BE2C (cell line): ENCODE results near the gene CPLX1.

Source experiments
- DNase-seq: peaks from one replicate; pipeline ENCODE4 v3.0.0-alpha.2; 2020
- H3K27me3 ChIP-seq: fragments of 250-450 bp; sonication (Bioruptor Pico); 2 replicates; pipeline ENCODE4 v1.5.1; 2020; ENCODE audit warnings: mild to moderate bottlenecking
- H3K36me3 ChIP-seq: fragments of 250-450 bp; sonication (Bioruptor Pico); 2 replicates; pipeline ENCODE4 v1.5.1; 2020; ENCODE audit warnings: mild to moderate bottlenecking
- H3K4me1 ChIP-seq: fragments of 250-450 bp; sonication (Bioruptor Pico); 2 replicates; pipeline ENCODE4 v1.5.1; 2020
- H3K4me3 ChIP-seq: 2 replicates; pipeline ENCODE4 v1.5.1; 2011; ENCODE audit warnings: low read depth, low read length
- H3K9me3 ChIP-seq: fragments of 250-450 bp; sonication (Bioruptor Pico); 2 replicates; pipeline ENCODE4 v1.5.1; 2020
- CTCF ChIP-seq: IDR thresholded peaks from 2 replicates; pipeline ENCODE4 v1.5.1; 2012; ENCODE audit warnings: mild to moderate bottlenecking, low read depth, low read length

CPLX1 gene

GRCh38 chr4:848307-848691 lies 22.4 kb upstream of the CPLX1 start:
- Histone ChIP-seq H3K4me3 (no peak overlapping the region), H3K36me3 (peaks cover 34% of the 10 kb centered on the region), H3K4me1 (no peaks in the 10 kb centered on the region), H3K9me3 (no peaks in the 10 kb centered on the region), H3K27me3 (no peaks in the 10 kb centered on the region)
- no peak for DNase-seq
- TF ChIP-seq CTCF: no peak

- Histone ChIP-seq H3K9me3 (no peaks in the 10 kb centered on the region), H3K4me1 (no peaks in the 10 kb centered on the region), H3K4me3 (no peak overlapping the region), H3K36me3 (peaks cover 27% of the 10 kb centered on the region), H3K27me3 (no peaks in the 10 kb centered on the region)
- TF ChIP-seq CTCF: no peak
- DNase-seq: no peak
Observed at GRCh38 chr4:845836-846251, 19.9 kb upstream of the CPLX1 start.

GRCh38 chr4:845233-845835 lies 19.4 kb upstream of the CPLX1 start:
- no peaks in the 10 kb centered on the region for H3K4me1 ChIP-seq
- H3K4me3 ChIP-seq: no peak overlapping the region
- no peaks in the 10 kb centered on the region for H3K9me3 ChIP-seq
- no peak for TF ChIP-seq CTCF
- DNase-seq: no peak
- H3K36me3 ChIP-seq: peaks cover 25% of the 10 kb centered on the region
- H3K27me3 ChIP-seq: no peaks in the 10 kb centered on the region

GRCh38 chr4:844752-845232 lies 18.9 kb upstream of the CPLX1 start:
- no peak for TF ChIP-seq CTCF
- Histone ChIP-seq H3K9me3 (no peaks in the 10 kb centered on the region), H3K4me1 (no peaks in the 10 kb centered on the region), H3K4me3 (no peak overlapping the region), H3K27me3 (no peaks in the 10 kb centered on the region), H3K36me3 (peaks cover 20% of the 10 kb centered on the region)
- DNase-seq: no peak

GRCh38 chr4:839675-840443 lies 13.9 kb upstream of the CPLX1 start:
- no peaks in the 10 kb centered on the region for H3K27me3 ChIP-seq
- H3K4me3 ChIP-seq: no peak overlapping the region
- no peak for TF ChIP-seq CTCF
- H3K36me3 ChIP-seq: peaks cover 5% of the 10 kb centered on the region; the same call in 1 of the 2 replicates
- no peaks in the 10 kb centered on the region for H3K4me1 ChIP-seq
- DNase-seq: no peak
- no peaks in the 10 kb centered on the region; the same call in none of the 2 replicates for H3K9me3 ChIP-seq

- no peak for TF ChIP-seq CTCF
- Histone ChIP-seq H3K27me3 (no peaks in the 10 kb centered on the region), H3K36me3 (peaks cover 5% of the 10 kb centered on the region; the same call in 1 of the 2 replicates)
Observed at GRCh38 chr4:837772-838171, 11.8 kb upstream of the CPLX1 start.

More at GRCh38 chr4:837772-838171, 11.8 kb upstream of the CPLX1 start:
- no peaks in the 10 kb centered on the region; the same call in none of the 2 replicates for H3K9me3 ChIP-seq
- no peak overlapping the region for H3K4me3 ChIP-seq
- H3K4me1 ChIP-seq: no peaks in the 10 kb centered on the region
- no peak for DNase-seq
